Natural killer cell (primary cell): ENCODE data around the gene NTPCR. TPM values are rescaled to one million over a fixed set of nuclear protein-coding genes. Genes with fewer than 3 reads are reported as not detected.

ENCODE experiments used
- ATAC-seq, 3 donors: fragments of 150-1000 bp in 2 of 3; fragments of 200-7000 bp in 1 of 3; cut with Tn5 transposase; 1 replicate in 1 of 3; 2 replicates in 2 of 3; pipeline ENCODE4 v1.10.0; 2021; ENCODE audit warnings: mild to moderate bottlenecking in 2 of 3, moderate library complexity in 2 of 3
- DNase-seq, 2 donors: peaks; one replicate each; pipeline versions ENCODE4 v3.0.0 to v3.0.0-alpha.2; 2013 to 2021; ENCODE audit warnings: mixed read lengths in 1 of 2
- H3K27ac ChIP-seq: one replicate; pipeline ENCODE4 v1.5.1; 2013; ENCODE audit warnings: mild to moderate bottlenecking, low read length
- H3K27me3 ChIP-seq: one replicate; pipeline ENCODE4 v1.6.1; 2013; ENCODE audit warnings: low read length; ENCODE audit not compliant: control insufficient read depth, insufficient read depth
- H3K36me3 ChIP-seq: one replicate; pipeline ENCODE4 v1.6.1; 2013; ENCODE audit warnings: low read length; ENCODE audit not compliant: control insufficient read depth, insufficient read depth
- H3K4me1 ChIP-seq: one replicate; pipeline ENCODE4 v1.6.1; 2013; ENCODE audit warnings: low read length; ENCODE audit not compliant: control insufficient read depth, insufficient read depth
- H3K4me3 ChIP-seq: one replicate; pipeline ENCODE4 v1.5.1; 2013; ENCODE audit warnings: low read length
- H3K9me3 ChIP-seq: one replicate; pipeline ENCODE4 v1.6.1; 2013; ENCODE audit warnings: low read length; ENCODE audit not compliant: control insufficient read depth, insufficient read depth
- H3K27ac Mint-ChIP-seq, 2 donors: one replicate each; pipeline ENCODE4 v1.8.0; 2022; ENCODE audit warnings: mild to moderate bottlenecking in 2 of 2, mixed read lengths in 2 of 2, moderate library complexity in 1 of 2
- H3K27me3 Mint-ChIP-seq, 2 donors: one replicate each; pipeline ENCODE4 v1.8.0; 2022; ENCODE audit warnings: low read depth in 2 of 2, mixed read lengths in 2 of 2
- H3K36me3 Mint-ChIP-seq: one replicate; pipeline ENCODE4 v1.8.0; 2022; ENCODE audit warnings: mixed read lengths
- H3K4me1 Mint-ChIP-seq, 2 donors: one replicate each; pipeline ENCODE4 v1.8.0; 2022; ENCODE audit warnings: mixed read lengths in 2 of 2
- H3K4me3 Mint-ChIP-seq: one replicate; pipeline ENCODE4 v1.8.0; 2022; ENCODE audit warnings: mild to moderate bottlenecking, moderate library complexity, mixed read lengths
- H3K9me3 Mint-ChIP-seq, 2 donors: one replicate each; pipeline ENCODE4 v1.8.0; 2022; ENCODE audit warnings: mixed read lengths in 2 of 2
- WGBS: methylation state at CpG from one replicate; pipeline ENCODE4 v1.1.7; 2013; ENCODE audit warnings: missing lambda C conversion rate; ENCODE audit not compliant: insufficient coverage; 5-methylcytosine and 5-hydroxymethylcytosine counted together
- intact Hi-C: fragments of 100-400 bp; cut with micrococcal nuclease; formaldehyde crosslinking; loops from one replicate; pipeline ENCODE4 v1.14.2; 2022
- total RNA-seq, 4 donors: library from RNA; stranded (reverse); fragments of 120-200 nt in 1 of 4; gene quantifications; one replicate each; pipeline versions ENCODE4 v1.2.3 to v1.2.4, GENCODE V29; 2013 to 2022
- TF ChIP-seq, protein P1 (sequence below): fragments of 200-600 bp; IDR thresholded peaks from one replicate; pipeline ENCODE4 v1.8.0; 2022; ENCODE audit warnings: antibody characterized with exemption

Gene NTPCR
- total RNA-seq, 3 donors from 2014 or later (not counting 1 experiment from before 2014, with no cell fraction given) = 12.9 to 25.7 (median 17.4) TPM

- Mint-ChIP-seq H3K4me1 (peaks cover 17 to 22% of the 10 kb centered on the region in 2 donors), H3K27me3 (no peaks in the 10 kb centered on the region), H3K9me3 (peaks cover 4 to 9% of the 10 kb centered on the region in 2 donors), H3K4me3 (no peak overlapping the region), H3K36me3 (peaks cover 41% of the 10 kb centered on the region), H3K27ac (no peak overlapping the region)
- no peak for DNase-seq
- WGBS = no CpG with 5 or more reads among the region's 2 CpGs
- no peak for ATAC-seq
- H3K36me3 ChIP-seq = peaks cover 40% of the 10 kb centered on the region
- TF ChIP-seq, protein P1, sequence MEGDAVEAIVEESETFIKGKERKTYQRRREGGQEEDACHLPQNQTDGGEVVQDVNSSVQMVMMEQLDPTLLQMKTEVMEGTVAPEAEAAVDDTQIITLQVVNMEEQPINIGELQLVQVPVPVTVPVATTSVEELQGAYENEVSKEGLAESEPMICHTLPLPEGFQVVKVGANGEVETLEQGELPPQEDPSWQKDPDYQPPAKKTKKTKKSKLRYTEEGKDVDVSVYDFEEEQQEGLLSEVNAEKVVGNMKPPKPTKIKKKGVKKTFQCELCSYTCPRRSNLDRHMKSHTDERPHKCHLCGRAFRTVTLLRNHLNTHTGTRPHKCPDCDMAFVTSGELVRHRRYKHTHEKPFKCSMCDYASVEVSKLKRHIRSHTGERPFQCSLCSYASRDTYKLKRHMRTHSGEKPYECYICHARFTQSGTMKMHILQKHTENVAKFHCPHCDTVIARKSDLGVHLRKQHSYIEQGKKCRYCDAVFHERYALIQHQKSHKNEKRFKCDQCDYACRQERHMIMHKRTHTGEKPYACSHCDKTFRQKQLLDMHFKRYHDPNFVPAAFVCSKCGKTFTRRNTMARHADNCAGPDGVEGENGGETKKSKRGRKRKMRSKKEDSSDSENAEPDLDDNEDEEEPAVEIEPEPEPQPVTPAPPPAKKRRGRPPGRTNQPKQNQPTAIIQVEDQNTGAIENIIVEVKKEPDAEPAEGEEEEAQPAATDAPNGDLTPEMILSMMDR = no peak
- peaks cover 10% of the 10 kb centered on the region for H3K4me1 ChIP-seq
- intact Hi-C loops = no loop called here
- H3K27ac ChIP-seq = no peak overlapping the region
- peaks cover 5% of the 10 kb centered on the region for H3K9me3 ChIP-seq
- no peak overlapping the region for H3K4me3 ChIP-seq
- H3K27me3 ChIP-seq = no peaks in the 10 kb centered on the region
Measured at GRCh38 chr1:232973652-232974611, 23.5 kb downstream of the NTPCR start.

DNA sequence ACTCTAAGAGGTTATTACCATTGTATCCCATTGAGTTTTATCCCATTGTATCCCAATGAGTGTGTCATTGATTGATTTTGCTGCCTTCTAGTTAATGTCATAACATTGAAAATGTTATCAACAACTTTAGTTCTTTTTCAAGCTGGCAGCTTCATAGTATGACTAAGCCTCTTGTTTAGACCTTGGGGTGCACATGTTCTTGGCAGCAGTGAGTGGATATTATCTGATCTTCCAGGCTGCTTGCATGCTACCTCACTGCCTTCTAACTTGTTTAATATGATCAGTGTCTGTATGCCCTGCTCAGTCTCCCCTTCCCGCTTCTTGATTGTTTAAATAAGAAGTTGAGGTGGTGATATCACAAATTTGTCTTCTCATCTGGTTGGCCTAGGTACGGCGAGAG is 24.6 kb downstream of the NTPCR start:
- WGBS = 96% methylated on average over 3 of the region's 3 CpGs
- ATAC-seq (no peak), DNase-seq (no peak)
- intact Hi-C loops = no loop called here
- H3K36me3 ChIP-seq = peaks cover 39% of the 10 kb centered on the region
- TF ChIP-seq, protein P1 = no peak
- H3K27ac ChIP-seq = no peak overlapping the region
- H3K9me3 ChIP-seq = peaks cover 5% of the 10 kb centered on the region
- Mint-ChIP-seq H3K4me3 (no peak overlapping the region), H3K27me3 (no peaks in the 10 kb centered on the region), H3K27ac (no peak overlapping the region), H3K36me3 (peaks cover 44% of the 10 kb centered on the region), H3K9me3 (peaks cover 4 to 9% of the 10 kb centered on the region in 2 donors), H3K4me1 (peaks cover 15% of the 10 kb centered on the region in 2 donors)
- no peaks in the 10 kb centered on the region for H3K27me3 ChIP-seq
- H3K4me1 ChIP-seq = peaks cover 8% of the 10 kb centered on the region
- H3K4me3 ChIP-seq = no peak overlapping the region

- Mint-ChIP-seq H3K4me3 (no peak overlapping the region), H3K36me3 (peaks cover 26% of the 10 kb centered on the region)
- ATAC-seq = no peak
Measured at GRCh38 chr1:232978091-232978634, 27.8 kb downstream of the NTPCR start.

More at GRCh38 chr1:232978091-232978634, 27.8 kb downstream of the NTPCR start:
- DNase-seq = peak in 1 of 2 donors; percentile 54
- intact Hi-C loops = no loop called here
- peaks cover 15% of the 10 kb centered on the region in 2 donors for H3K4me1 Mint-ChIP-seq
- Histone ChIP-seq H3K36me3 (peaks cover 17% of the 10 kb centered on the region), H3K4me1 (peaks cover 8% of the 10 kb centered on the region), H3K27ac (no peak overlapping the region), H3K27me3 (no peaks in the 10 kb centered on the region), H3K9me3 (no peaks in the 10 kb centered on the region), H3K4me3 (no peak overlapping the region)
- H3K27me3 Mint-ChIP-seq = no peaks in the 10 kb centered on the region
- TF ChIP-seq, protein P1 = no peak
- H3K9me3 Mint-ChIP-seq = peaks cover 2 to 9% of the 10 kb centered on the region in 2 donors
- 40% methylated on average over 7 of the region's 8 CpGs for WGBS
- peak overlapping the region in 1 of 2 donors; percentile 54 for H3K27ac Mint-ChIP-seq
